ENCODE data around the gene GOLGA3.
"Not testable (repeated sequence)": the region's sequence is repeated elsewhere in the genome, so short reads cannot be mapped to it uniquely, and the experiment has no call there.

GOLGA3 gene

GRCh38 chr12:132838410-132839080, 9.9 kb upstream of the GOLGA3 start:
- peaks cover 24% of the 10 kb centered on the region for H3K4me1 Mint-ChIP-seq
- TF ChIP-seq, protein P1, sequence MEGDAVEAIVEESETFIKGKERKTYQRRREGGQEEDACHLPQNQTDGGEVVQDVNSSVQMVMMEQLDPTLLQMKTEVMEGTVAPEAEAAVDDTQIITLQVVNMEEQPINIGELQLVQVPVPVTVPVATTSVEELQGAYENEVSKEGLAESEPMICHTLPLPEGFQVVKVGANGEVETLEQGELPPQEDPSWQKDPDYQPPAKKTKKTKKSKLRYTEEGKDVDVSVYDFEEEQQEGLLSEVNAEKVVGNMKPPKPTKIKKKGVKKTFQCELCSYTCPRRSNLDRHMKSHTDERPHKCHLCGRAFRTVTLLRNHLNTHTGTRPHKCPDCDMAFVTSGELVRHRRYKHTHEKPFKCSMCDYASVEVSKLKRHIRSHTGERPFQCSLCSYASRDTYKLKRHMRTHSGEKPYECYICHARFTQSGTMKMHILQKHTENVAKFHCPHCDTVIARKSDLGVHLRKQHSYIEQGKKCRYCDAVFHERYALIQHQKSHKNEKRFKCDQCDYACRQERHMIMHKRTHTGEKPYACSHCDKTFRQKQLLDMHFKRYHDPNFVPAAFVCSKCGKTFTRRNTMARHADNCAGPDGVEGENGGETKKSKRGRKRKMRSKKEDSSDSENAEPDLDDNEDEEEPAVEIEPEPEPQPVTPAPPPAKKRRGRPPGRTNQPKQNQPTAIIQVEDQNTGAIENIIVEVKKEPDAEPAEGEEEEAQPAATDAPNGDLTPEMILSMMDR (IDR thresholded peaks at IDR 0.05; ENCODE audit: unreplicated experiment in 3 of 3): no peak
- no peaks in the 10 kb centered on the region for H3K9me3 Mint-ChIP-seq
- H3K4me3 Mint-ChIP-seq: peak overlapping the region in 1 of 3 experiments; percentile 23
- peak overlapping the region; percentile 55 to 90 (median 67) for H3K27ac Mint-ChIP-seq
- H3K36me3 Mint-ChIP-seq (ENCODE audit: low read depth): peaks cover 21% of the 10 kb centered on the region
- no peaks in the 10 kb centered on the region for H3K27me3 Mint-ChIP-seq (ENCODE audit: low read depth)

DNA sequence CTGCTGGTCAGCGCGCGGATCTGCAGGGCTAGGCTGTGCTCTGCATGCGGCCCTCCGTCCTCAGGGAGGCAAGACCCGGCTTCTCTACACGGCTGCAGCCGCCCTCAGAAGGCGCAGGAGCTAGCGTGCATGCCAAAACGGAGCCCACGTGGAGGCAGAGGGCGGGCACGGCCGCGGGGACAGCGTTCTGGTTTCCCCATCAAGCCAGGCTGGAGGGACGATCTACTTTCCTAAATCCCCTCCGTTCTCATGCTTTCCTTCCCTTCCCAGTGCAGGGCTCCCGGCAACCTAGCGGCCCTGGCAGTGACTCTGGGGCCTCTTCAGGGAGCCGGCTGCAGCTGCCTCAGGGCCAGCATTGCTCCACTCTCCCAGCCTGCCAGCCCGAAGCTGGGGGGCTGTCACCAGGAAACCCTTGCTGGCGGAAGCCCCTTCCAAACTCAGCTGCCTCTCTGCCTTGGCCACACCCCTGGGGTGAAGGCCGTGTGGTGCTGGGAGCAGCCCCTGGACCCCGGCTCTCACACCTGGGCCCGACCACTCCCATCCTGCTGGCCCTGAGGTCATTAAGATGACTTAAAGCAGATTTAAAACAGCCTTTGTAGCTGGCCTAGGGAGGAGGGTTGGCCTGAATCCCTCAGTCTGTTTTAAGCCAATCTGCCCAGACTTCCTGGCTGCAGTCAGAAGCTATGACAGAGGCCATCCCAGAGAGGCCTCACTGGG, 9.2 kb upstream of the GOLGA3 start:
- peaks cover 20% of the 10 kb centered on the region for H3K36me3 Mint-ChIP-seq (ENCODE audit: low read depth)
- H3K27ac Mint-ChIP-seq: peak overlapping the region; percentile 41 to 90 (median 67)
- TF ChIP-seq, protein P1 (IDR thresholded peaks at IDR 0.05; ENCODE audit: unreplicated experiment in 3 of 3): no peak

GRCh38 chr12:132836795-132837331, 8.2 kb upstream of the GOLGA3 start:
- peak overlapping the region; percentile 67 to 90 (median 69) for H3K27ac Mint-ChIP-seq
- H3K9me3 Mint-ChIP-seq: no peaks in the 10 kb centered on the region
- peak overlapping the region in 1 of 3 experiments; percentile 45 for H3K4me3 Mint-ChIP-seq
- H3K4me1 Mint-ChIP-seq: peaks cover 27% of the 10 kb centered on the region
- peaks cover 15% of the 10 kb centered on the region for H3K36me3 Mint-ChIP-seq (ENCODE audit: low read depth)
- TF ChIP-seq, protein P1 (IDR thresholded peaks at IDR 0.05; ENCODE audit: unreplicated experiment in 3 of 3): no peak
- H3K27me3 Mint-ChIP-seq (ENCODE audit: low read depth): no peaks in the 10 kb centered on the region

More for the DNA sequence above, 9.2 kb upstream of the GOLGA3 start:
- no peaks in the 10 kb centered on the region for H3K27me3 Mint-ChIP-seq (ENCODE audit: low read depth)
- H3K4me3 Mint-ChIP-seq: no peak overlapping the region
- H3K4me1 Mint-ChIP-seq: peaks cover 27% of the 10 kb centered on the region
- no peaks in the 10 kb centered on the region for H3K9me3 Mint-ChIP-seq

GRCh38 chr12:132836230-132836629, 7.6 kb upstream of the GOLGA3 start:
- peaks cover 27% of the 10 kb centered on the region for H3K4me1 Mint-ChIP-seq
- peak overlapping the region in 1 of 3 experiments; percentile 45 for H3K4me3 Mint-ChIP-seq
- H3K36me3 Mint-ChIP-seq (ENCODE audit: low read depth): peaks cover 10% of the 10 kb centered on the region
- not testable (repeated sequence) for H3K9me3 Mint-ChIP-seq; H3K27me3 Mint-ChIP-seq (ENCODE audit: low read depth)
- H3K27ac Mint-ChIP-seq: peak overlapping the region in 2 of 3 experiments; percentile 67 to 90

DNA sequence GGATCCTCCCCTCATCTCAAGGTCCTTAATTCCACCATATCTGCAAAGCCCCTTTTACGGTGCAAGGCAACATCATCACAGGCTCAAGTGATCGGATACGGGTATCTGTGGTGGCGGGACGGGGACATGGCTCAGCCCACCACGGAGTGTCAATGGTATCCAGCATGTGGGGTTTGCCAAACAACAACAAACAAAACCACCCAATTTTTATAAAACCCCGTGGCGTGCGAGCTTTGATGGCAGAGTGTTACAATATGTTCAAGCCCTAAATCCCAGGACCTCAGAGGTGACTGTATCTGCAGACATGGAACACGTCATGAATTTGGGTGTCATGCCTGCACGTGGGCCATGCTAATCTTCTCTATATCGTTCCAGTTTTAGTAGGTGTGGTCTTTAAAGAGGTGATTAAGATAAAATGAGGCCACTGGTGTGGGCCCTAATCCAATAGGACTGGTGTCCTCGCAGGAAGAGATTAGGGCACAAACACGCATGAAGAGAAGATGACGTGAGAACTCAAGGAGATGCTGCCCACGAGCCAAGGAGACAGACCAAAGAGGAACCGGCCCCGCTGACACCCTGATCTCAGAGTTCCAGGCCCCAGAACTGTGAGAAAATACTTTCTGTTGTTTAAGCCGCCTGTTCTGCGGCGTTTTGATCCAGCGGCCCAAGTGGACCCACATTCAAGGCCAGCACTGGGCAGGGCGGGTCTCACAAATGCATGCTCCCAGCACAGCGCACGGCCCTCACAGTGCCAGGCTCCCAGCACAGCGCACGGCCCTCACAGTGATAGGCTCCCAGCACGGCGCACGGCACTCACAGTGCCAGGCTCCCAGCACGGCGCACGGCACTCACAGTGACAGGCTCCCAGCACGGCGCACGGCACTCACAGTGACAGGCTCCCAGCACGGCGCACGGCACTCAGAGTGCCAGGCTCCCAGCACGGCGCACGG, 6.7 kb upstream of the GOLGA3 start:
- Mint-ChIP-seq H3K4me3 (peak overlapping the region in 1 of 3 experiments; percentile 27), H3K4me1 (peaks cover 27% of the 10 kb centered on the region), H3K9me3 (no peaks in the 10 kb centered on the region), H3K27ac (peak overlapping the region in 1 of 3 experiments; percentile 31), H3K27me3 (ENCODE audit: low read depth) (peaks cover under 1% of the 10 kb centered on the region), H3K36me3 (ENCODE audit: low read depth) (peaks cover 7% of the 10 kb centered on the region)
- TF ChIP-seq, protein P1 (IDR thresholded peaks at IDR 0.05; ENCODE audit: unreplicated experiment in 3 of 3): no peak
